ENCODE data around the gene SDCCAG8.

- TF ChIP-seq RCOR1 (IDR thresholded peaks at IDR 0.05; ENCODE audit: low read depth, low read length) (no peak), TP53 (CRISPR knock-in tag; IDR thresholded peaks at IDR 0.05) (no peak), POLR2AphosphoS2 (conservative IDR thresholded peaks at IDR 0.05; ENCODE audit: low read length) (no peak), POLR2A (IDR thresholded peaks at IDR 0.05; ENCODE audit: low read length) (no peak), CTCF (IDR thresholded peaks at IDR 0.05) (no peak), FOXS1 (CRISPR knock-in tag; IDR thresholded peaks at IDR 0.05) (no peak), SMC3 (IDR thresholded peaks at IDR 0.05) (no peak), JUN (IDR thresholded peaks at IDR 0.05) (no peak), CEBPB (IDR thresholded peaks at IDR 0.05) (no peak), ELK1 (IDR thresholded peaks at IDR 0.05; ENCODE audit: low read depth, low read length) (no peak), NPAS2 (CRISPR knock-in tag; IDR thresholded peaks at IDR 0.05; ENCODE audit: borderline replicate concordance) (no peak), CBX8 (IDR thresholded peaks at IDR 0.05) (no peak), RAD21 (conservative IDR thresholded peaks at IDR 0.05 in 1 of 2, IDR thresholded peaks at IDR 0.05 in 1 of 2) (no peak), JUNB (IDR thresholded peaks at IDR 0.05) (no peak)
Measured at GRCh38 chr1:243496187-243496646, 240.4 kb downstream of the SDCCAG8 start.

Data from A549 (cell line).